ENCODE results near the gene DIPK2A. TPM values are rescaled to one million over a fixed set of nuclear protein-coding genes. Genes with fewer than 3 reads are reported as not detected.

DIPK2A gene
- total RNA-seq, 2 experiments from 2014 or later, result 28.6 to 39.6 TPM

- H2AFZ ChIP-seq (ENCODE audit: low read length), result no peak overlapping the region
- TF ChIP-seq CTCF (conservative IDR thresholded peaks at IDR 0.05; ENCODE audit: low read length) (no peak), EZH2phosphoT487 (IDR thresholded peaks at IDR 0.05; ENCODE audit: borderline replicate concordance, low read depth, low read length) (no peak)
- BruUV-seq (replicated peaks), result no TSS peak
- ChIA-PET CTCF (ENCODE audit: unreplicated experiment) (no interaction called here), POLR2A (interaction anchor here (0.7 to 0.8 kb wide), 2 partner anchors 25 to 811 kb away, joined by 3 to 4 read pairs; no protein-coding TSS in a partner anchor)
- no peak overlapping the region for H3K4me2 ChIP-seq (ENCODE audit: low read length)
- no peak overlapping the region for H3K4me3 ChIP-seq (ENCODE audit: low read depth, low read length, poor library complexity, severe bottlenecking)
- intact Hi-C loops (cut with micrococcal nuclease; ENCODE audit: unreplicated experiment), result no loop called here
- H3K79me2 ChIP-seq (ENCODE audit: insufficient read depth, low read depth, low read length), result no peaks in the 10 kb centered on the region
- no peaks in the 10 kb centered on the region for H3K4me1 ChIP-seq (ENCODE audit: insufficient read depth, low read length, poor library complexity, severe bottlenecking)
- DNase-seq (ENCODE audit: low spot score), result no peak
- no peaks in the 10 kb centered on the region for H3K9me2 ChIP-seq (ENCODE audit: insufficient read depth, low read length)
- no peaks in the 10 kb centered on the region for H3K9me3 ChIP-seq (ENCODE audit: low read length)
- no peaks in the 10 kb centered on the region for H4K20me1 ChIP-seq (ENCODE audit: insufficient read depth, low read length)
- H3K27ac ChIP-seq (ENCODE audit: low read depth, low read length, poor library complexity, severe bottlenecking), result no peak overlapping the region
- no peaks in the 10 kb centered on the region for H3K36me3 ChIP-seq (ENCODE audit: insufficient read depth, low read length)
Observed at GRCh38 chr3:143935678-143936077, 35.9 kb upstream of the DIPK2A start.

DNA sequence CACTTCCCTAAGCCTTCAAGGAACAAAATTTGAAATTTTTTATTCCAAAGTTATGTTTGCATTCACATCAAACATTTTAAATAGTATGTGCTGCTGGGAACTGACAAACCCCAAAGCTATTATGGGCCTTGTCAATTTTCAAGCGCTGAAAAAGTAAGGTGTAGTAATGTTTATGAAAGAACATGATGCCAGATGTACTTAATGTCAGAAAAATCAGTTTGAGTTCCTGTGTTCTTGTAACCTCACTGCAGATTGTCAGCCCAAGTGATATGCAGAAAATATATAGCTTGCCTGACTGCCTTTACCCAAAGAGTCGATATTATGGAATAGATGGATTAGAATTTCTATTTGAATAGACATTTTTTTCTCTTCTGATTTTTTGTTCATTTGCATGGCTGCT, 20.8 kb upstream of the DIPK2A start:
- BruUV-seq (replicated peaks), result no TSS peak
- no peak for DNase-seq (ENCODE audit: low spot score)
- no peak overlapping the region for H3K4me2 ChIP-seq (ENCODE audit: low read length)
- no peaks in the 10 kb centered on the region for H3K36me3 ChIP-seq (ENCODE audit: insufficient read depth, low read length)
- ChIA-PET POLR2A (interaction anchor here (0.5 to 0.6 kb wide), 2 partner anchors 64 to 214 kb away, joined by 3 read pairs; no protein-coding TSS in a partner anchor), CTCF (ENCODE audit: unreplicated experiment) (no interaction called here)
- TF ChIP-seq EZH2phosphoT487 (IDR thresholded peaks at IDR 0.05; ENCODE audit: borderline replicate concordance, low read depth, low read length), result no peak
- TF ChIP-seq CTCF (conservative IDR thresholded peaks at IDR 0.05; ENCODE audit: low read length), result no peak
- H4K20me1 ChIP-seq (ENCODE audit: insufficient read depth, low read length), result no peaks in the 10 kb centered on the region
- H3K9me3 ChIP-seq (ENCODE audit: low read length), result no peaks in the 10 kb centered on the region
- H3K9me2 ChIP-seq (ENCODE audit: insufficient read depth, low read length), result no peaks in the 10 kb centered on the region
- H3K4me3 ChIP-seq (ENCODE audit: low read depth, low read length, poor library complexity, severe bottlenecking), result no peak overlapping the region
- no peak overlapping the region for H3K27ac ChIP-seq (ENCODE audit: low read depth, low read length, poor library complexity, severe bottlenecking)
- H3K4me1 ChIP-seq (ENCODE audit: insufficient read depth, low read length, poor library complexity, severe bottlenecking), result no peaks in the 10 kb centered on the region
- H3K79me2 ChIP-seq (ENCODE audit: insufficient read depth, low read depth, low read length), result no peaks in the 10 kb centered on the region
- H2AFZ ChIP-seq (ENCODE audit: low read length), result no peak overlapping the region
- intact Hi-C loops (cut with micrococcal nuclease; ENCODE audit: unreplicated experiment), result loop anchor here (2.0 to 10.0 kb wide), 2 partner anchors 66 to 176 kb away; no protein-coding TSS in a partner anchor

GRCh38 chr3:143951351-143951971, 20.2 kb upstream of the DIPK2A start:
- intact Hi-C loops (cut with micrococcal nuclease; ENCODE audit: unreplicated experiment), result loop anchor here (2.0 to 10.0 kb wide), 2 partner anchors 67 to 177 kb away; no protein-coding TSS in a partner anchor
- Histone ChIP-seq H3K4me3 (ENCODE audit: low read depth, low read length, poor library complexity, severe bottlenecking) (no peak overlapping the region), H3K4me1 (ENCODE audit: insufficient read depth, low read length, poor library complexity, severe bottlenecking) (no peaks in the 10 kb centered on the region), H3K36me3 (ENCODE audit: insufficient read depth, low read length) (no peaks in the 10 kb centered on the region), H3K4me2 (ENCODE audit: low read length) (no peak overlapping the region), H4K20me1 (ENCODE audit: insufficient read depth, low read length) (no peaks in the 10 kb centered on the region), H3K9me3 (ENCODE audit: low read length) (no peaks in the 10 kb centered on the region), H3K27ac (ENCODE audit: low read depth, low read length, poor library complexity, severe bottlenecking) (no peak overlapping the region), H2AFZ (ENCODE audit: low read length) (no peak overlapping the region), H3K9me2 (ENCODE audit: insufficient read depth, low read length) (no peaks in the 10 kb centered on the region), H3K79me2 (ENCODE audit: insufficient read depth, low read depth, low read length) (no peaks in the 10 kb centered on the region)
- no TSS peak for BruUV-seq (replicated peaks)
- POLR2A ChIA-PET, result interaction anchor here (0.6 to 0.7 kb wide), 2 partner anchors 12 to 128 kb away, joined by 3 to 4 read pairs; no protein-coding TSS in a partner anchor
- peak; percentile 51 for DNase-seq (ENCODE audit: low spot score)
- CTCF ChIA-PET (ENCODE audit: unreplicated experiment), result no interaction called here
- TF ChIP-seq EZH2phosphoT487 (IDR thresholded peaks at IDR 0.05; ENCODE audit: borderline replicate concordance, low read depth, low read length) (no peak), CTCF (conservative IDR thresholded peaks at IDR 0.05; ENCODE audit: low read length) (peak; percentile 87)

Measured in OCI-LY7 (cell line).